GM18505 (cell line): ENCODE measurements around the gene MED20.
A peak's percentile ranks its signal among the peaks of the same experiment; 100 is the strongest.

Experiments
- ATAC-seq: cut with Tn5 transposase; IDR thresholded peaks from one replicate; pipeline ENCODE4 v1.9.1; 2021; ENCODE audit not compliant: unreplicated experiment
- POLR2A ChIP-seq: IDR thresholded peaks from 4 replicates; pipeline ENCODE4 v1.6.1; 2011; ENCODE audit warnings: borderline replicate concordance; ENCODE audit not compliant: insufficient read depth, insufficient read length; ENCODE audit errors: extremely low read depth

Gene MED20

GRCh38 chr6:41914869-41915530 is 5.9 kb downstream of the MED20 start:
- no peak for TF ChIP-seq POLR2A
- ATAC-seq = no peak

DNA sequence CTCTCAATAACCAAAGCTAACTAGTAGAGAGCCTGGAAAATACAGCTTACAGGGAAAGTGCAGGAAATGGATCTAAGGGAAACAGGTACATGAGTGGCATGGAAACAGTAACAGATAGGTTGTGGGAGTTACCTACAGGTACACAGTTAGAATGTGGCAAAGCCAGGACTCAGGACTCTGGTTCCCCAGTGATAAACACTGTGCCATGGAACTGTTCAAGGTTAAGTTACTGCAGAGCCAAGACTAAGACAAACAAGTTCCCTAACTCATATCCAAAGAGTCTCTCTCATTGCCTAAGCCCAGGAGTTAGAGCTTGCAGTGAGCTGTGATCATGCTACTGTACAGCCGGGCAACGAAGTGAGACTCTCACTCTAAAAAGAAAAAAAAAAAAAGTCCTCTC is 6.6 kb downstream of the MED20 start:
- ATAC-seq = no peak
- no peak for TF ChIP-seq POLR2A

- no peak for ATAC-seq
- no peak for TF ChIP-seq POLR2A
Measured at GRCh38 chr6:41909727-41910126, 11.2 kb downstream of the MED20 start.

- no peak for ATAC-seq
Measured at GRCh38 chr6:41901882-41902519, 18.9 kb downstream of the MED20 start.

GRCh38 chr6:41900861-41901260 is 20.1 kb downstream of the MED20 start:
- no peak for ATAC-seq
- no peak for TF ChIP-seq POLR2A

More at GRCh38 chr6:41901882-41902519, 18.9 kb downstream of the MED20 start:
- TF ChIP-seq POLR2A = no peak

DNA sequence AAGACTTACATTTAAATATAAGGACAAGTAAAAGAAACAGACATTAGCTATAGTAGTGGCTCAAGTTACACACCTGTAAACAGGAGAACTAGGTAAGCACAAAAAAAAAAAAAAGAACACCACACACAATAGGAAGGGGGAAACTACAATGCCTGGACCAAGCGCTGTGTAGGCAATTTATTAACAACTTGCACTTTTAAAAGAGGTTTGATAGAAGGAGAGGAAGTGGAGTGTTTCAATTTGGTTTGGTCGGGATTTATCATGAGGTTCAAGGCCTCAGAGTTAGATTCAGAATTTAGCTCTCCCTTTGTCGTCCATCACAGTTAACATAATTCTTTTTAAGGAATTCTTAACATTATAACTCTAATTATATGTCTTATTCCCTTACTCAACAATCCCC is 24.7 kb downstream of the MED20 start:
- TF ChIP-seq POLR2A = no peak
- no peak for ATAC-seq

- ATAC-seq = peak; percentile 77
Measured at GRCh38 chr6:41895300-41896233, 25.4 kb downstream of the MED20 start, which contains the start of gene USP49. Gene USP49 (minus strand): TSS chr6:41895375. CDS start chr6:41806983, 88,392 bp downstream.

DNA sequence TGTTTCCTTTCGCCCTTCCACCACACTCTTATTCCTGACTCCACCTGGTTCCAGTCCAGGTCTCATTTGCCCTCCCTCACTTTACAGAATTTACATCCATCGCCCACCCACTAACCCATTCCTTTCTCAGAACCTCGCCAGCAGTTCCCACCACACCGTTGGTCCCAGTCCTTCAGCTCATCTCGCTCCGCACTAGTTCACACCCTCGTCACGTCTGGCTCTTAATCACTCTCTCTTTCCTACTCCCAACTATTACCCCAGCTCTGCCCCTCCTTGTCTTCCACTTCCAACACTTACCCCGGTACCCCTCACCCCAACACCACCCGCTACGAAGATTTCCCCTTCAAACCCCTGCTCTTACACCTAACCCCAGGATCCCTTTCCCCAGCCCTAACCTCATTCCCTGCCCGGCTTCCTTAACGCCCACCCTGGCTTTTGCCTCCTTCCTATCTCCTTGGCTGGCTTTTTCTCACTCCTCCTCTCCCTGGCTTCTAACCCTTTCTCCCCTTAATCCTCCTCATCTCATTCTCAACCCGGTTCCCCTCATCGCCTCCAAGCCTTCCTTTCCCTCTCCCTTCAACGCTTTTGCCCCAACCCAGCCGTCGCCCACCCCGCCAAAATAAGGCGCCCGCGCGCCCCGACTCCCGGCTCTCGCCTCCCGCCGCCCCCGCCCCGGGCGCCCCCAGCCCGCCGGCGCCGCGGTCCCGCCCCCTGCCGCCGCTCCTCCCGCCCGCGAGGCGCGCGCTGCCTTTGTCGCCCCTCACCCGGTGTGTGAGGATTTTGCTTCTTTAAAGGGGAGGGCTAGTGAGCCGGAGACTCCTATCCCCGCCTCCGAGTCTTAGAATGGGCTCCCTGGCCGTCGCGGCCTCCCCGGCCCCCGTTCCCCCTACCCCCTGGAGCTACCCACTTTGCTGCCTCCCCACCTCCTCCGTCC is 26.3 kb downstream of the MED20 start:
- peak; percentile 31 for ATAC-seq

More at GRCh38 chr6:41895300-41896233, 25.4 kb downstream of the MED20 start, which contains the start of gene USP49:
- TF ChIP-seq POLR2A = peak; percentile 67

DNA sequence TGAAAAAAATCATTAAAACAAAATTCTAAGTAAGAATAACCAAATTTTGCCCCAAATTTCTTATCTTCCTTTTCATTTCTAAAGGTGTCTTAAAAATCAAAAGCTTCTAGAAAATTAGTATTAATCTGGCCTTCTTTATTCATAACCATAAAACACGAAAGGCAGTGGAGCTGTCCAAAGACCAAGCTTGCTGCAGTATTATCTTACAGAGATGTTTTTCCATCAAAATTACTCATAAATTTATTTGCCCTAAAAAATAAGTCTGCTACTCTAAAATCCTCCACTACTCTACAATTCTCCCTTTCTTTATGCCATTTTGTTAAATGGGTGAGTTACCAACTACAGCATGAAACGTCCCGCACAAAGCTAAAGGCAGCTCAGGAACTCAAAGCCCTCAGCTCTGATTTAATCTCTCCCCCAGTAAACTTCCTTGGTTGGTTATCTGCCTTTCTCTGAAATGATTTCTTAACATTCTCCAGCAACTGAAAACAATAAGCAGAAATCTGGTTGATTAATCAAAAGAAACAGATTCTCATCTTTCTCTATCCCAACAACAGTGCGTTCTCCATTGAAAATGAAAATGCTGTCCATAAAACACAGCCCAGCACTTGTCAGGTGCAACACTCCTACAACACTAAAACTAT is 27.9 kb downstream of the MED20 start:
- no peak for ATAC-seq
- no peak for TF ChIP-seq POLR2A

More for the DNA sequence above, 26.3 kb downstream of the MED20 start:
- no peak for TF ChIP-seq POLR2A

DNA sequence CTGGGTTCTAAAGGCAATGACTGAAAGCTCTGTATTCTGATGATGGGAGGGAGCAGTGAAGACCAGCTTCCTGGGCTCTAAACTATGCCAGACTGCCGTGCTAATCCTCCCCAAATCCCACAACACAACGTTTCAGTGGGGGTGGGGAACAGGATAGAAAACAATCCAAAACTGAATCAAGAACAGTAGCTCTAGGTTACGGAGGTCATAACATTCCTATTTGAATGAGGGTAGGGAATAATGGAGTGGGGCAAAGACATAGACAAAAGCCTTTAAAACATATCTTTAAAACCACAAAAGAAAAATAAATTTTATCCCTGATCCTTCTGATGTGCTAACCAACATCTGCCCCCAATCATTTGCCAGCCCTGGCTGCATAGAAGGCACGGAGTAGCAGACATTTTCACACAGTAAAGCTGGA is 33.6 kb downstream of the MED20 start:
- ATAC-seq = no peak
- TF ChIP-seq POLR2A = no peak

DNA sequence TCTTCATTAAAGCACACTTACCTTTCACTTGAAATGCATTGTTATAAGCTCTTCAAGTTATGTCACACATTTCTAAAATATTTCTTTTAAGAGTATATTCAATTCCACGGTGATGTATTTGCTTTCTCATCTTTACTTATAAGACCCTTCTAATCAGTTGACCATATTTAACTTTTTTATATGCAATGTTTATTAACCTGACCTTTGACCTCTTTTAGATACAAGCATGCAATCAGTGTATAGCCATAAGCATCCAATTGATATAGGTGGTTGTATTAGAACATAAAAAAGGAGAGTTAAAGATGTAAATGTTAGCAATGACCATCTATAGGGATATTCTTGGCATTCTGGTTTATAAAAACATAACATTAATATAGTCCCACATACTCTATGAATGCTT is 35.0 kb downstream of the MED20 start:
- TF ChIP-seq POLR2A = no peak
- ATAC-seq = no peak

GRCh38 chr6:41884957-41885356 is 36.0 kb downstream of the MED20 start:
- TF ChIP-seq POLR2A = no peak
- ATAC-seq = no peak
